ENCODE data around the gene DDX47. TPM values are rescaled to one million over a fixed set of nuclear protein-coding genes. Genes with fewer than 3 reads are reported as not detected.
"Not testable (repeated sequence)": the region's sequence is repeated elsewhere in the genome, so short reads cannot be mapped to it uniquely, and the experiment has no call there.

DDX47 gene
- polyA plus RNA-seq, 1 donor from 2014 or later = 69.0 TPM

- H3K4me1 Mint-ChIP-seq = no peaks in the 10 kb centered on the region
- H3K9me3 Mint-ChIP-seq = no peaks in the 10 kb centered on the region
- peaks cover 8% of the 10 kb centered on the region for H3K36me3 Mint-ChIP-seq
- no peaks in the 10 kb centered on the region for H3K27me3 Mint-ChIP-seq
- H3K4me3 Mint-ChIP-seq = no peak overlapping the region
- no peak overlapping the region for H3K27ac Mint-ChIP-seq
Observed at GRCh38 chr12:12864243-12864642, 51.1 kb downstream of the DDX47 start.

DNA sequence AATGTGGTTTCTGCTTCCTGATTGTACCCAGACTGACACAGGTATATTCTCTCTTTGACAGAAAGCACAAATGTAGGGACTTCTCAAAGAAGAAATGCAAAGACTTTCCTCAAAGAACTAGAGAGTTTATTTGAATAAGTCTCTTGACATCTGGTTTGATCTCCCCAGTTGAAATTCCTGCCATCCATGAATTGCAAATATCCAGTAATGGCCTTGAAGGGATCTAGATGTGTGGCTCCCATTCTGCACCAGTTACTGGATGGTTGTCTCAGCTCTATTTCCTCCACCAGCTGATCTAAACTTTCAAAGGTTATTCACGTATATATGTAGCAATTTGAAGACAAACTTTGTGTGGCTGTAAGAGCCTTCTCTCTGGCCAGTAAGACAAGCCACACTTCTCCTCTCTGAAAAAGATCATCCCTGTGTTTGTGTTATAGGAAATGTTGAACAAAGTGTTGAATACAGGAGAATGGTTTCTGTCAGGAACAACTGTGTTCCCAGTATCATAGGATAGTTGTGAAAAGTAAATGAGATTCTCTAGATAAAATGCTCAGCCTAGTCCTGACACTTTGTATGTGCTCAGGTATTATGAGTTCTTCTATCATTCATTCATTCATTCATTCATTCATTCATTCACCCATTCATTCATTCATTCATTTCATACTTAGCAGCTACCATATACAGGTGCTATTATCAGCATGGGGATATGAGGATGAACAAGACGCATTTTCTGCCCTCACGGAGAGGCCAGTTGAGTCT, 55.5 kb downstream of the DDX47 start:
- Mint-ChIP-seq H3K9me3 (no peaks in the 10 kb centered on the region), H3K4me3 (no peak overlapping the region), H3K27me3 (no peaks in the 10 kb centered on the region), H3K27ac (no peak overlapping the region), H3K4me1 (no peaks in the 10 kb centered on the region), H3K36me3 (no peaks in the 10 kb centered on the region)

DNA sequence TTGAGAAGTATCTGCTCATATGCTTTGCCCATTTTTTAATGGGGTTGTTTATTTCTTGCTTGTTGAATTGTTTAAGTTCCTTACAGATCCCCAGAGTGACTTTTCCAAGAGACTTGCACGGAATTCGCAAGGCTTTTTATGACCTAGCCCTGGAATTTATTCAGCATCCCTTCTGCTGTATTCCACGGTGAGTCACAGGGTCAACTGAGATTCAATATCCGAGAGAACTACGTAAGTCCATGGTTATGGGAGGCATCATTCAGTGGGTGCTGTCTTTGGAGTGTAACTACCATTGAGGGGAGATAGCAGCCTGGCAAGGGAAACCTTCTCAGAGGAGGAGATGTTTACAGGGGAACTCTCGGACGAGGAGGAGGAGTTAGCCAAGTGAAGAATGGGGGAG, 57.3 kb downstream of the DDX47 start:
- H3K4me1 Mint-ChIP-seq = no peaks in the 10 kb centered on the region

DNA sequence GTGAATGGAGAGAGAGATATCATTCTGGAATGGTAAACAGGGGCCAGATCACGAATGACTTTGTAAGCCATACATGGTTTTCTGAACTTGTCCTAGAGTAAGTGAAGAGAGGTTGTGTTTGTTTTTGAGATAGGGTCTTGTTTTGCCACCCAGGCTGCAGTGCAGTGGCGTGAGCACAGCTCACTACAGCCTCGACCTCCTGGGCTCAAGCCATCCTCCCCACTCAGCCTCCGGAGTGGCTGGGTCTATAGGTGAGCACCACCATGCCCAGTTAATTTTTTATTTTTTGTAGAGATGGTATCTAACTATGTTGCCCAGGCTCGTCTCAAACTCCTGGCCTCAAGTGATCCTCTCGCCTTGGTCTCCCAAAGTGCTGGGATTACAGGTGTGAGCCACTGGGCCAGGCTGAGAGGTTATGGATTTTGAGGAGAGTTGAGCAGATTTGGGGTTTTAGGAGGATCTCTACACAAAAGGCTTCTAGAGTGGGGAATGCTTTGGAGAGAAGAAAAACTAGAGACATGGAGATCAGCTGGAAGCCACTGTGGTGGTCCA, 58.5 kb downstream of the DDX47 start:
- Mint-ChIP-seq H3K36me3 (peaks cover 4% of the 10 kb centered on the region), H3K27ac (no peak overlapping the region), H3K27me3 (no peaks in the 10 kb centered on the region), H3K9me3 (no peaks in the 10 kb centered on the region), H3K4me3 (no peak overlapping the region), H3K4me1 (no peaks in the 10 kb centered on the region)

More for the DNA sequence above, 57.3 kb downstream of the DDX47 start:
- Mint-ChIP-seq H3K27ac (no peak overlapping the region), H3K4me3 (no peak overlapping the region), H3K36me3 (peaks cover 2% of the 10 kb centered on the region), H3K27me3 (no peaks in the 10 kb centered on the region), H3K9me3 (no peaks in the 10 kb centered on the region)

DNA sequence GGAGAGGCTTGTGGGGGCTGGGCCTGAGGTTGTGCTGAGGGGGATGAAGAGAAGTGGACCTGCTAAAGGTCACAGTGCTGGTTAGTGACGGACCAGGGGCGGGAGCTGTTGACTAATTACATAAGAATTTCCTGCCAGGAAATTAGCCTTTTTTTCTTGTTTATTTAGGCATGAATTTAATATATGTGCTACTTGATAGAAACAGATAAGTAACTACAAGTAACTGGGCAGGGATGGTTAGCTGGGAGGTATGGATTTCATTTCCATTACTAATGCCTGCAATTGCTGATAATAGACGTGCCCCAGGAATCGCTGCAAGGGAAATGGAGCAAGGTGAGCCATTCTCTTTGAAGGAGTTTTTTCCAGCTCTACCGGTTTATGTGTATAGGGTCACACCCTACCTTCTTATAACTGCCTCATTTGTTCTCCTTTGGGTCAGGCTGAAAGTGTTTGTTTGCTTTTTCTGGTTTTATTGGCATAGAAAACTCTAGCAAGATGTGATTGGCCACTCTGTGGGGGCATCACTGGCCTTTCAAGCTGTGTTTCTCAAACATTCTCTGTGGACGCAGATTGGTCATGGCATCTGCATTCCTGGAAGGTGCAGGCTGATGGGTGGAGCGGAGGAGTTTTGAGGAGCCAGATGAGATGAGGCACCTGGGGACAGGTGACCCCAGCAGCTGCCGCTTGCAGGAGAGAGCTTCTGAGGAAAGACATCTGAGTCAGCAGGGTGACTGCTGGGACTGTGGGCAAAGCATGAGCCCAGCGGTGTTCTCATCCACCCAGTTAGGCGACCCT, 59.2 kb downstream of the DDX47 start:
- H3K9me3 Mint-ChIP-seq = no peaks in the 10 kb centered on the region
- H3K4me1 Mint-ChIP-seq = no peaks in the 10 kb centered on the region
- H3K36me3 Mint-ChIP-seq = peaks cover 4% of the 10 kb centered on the region
- no peaks in the 10 kb centered on the region for H3K27me3 Mint-ChIP-seq
- no peak overlapping the region for H3K4me3 Mint-ChIP-seq
- no peak overlapping the region for H3K27ac Mint-ChIP-seq

GRCh38 chr12:12872934-12873275, 59.8 kb downstream of the DDX47 start:
- Mint-ChIP-seq H3K36me3 (peaks cover 4% of the 10 kb centered on the region), H3K27me3 (no peaks in the 10 kb centered on the region), H3K27ac (no peak overlapping the region), H3K4me1 (no peaks in the 10 kb centered on the region), H3K4me3 (no peak overlapping the region), H3K9me3 (no peaks in the 10 kb centered on the region)

DNA sequence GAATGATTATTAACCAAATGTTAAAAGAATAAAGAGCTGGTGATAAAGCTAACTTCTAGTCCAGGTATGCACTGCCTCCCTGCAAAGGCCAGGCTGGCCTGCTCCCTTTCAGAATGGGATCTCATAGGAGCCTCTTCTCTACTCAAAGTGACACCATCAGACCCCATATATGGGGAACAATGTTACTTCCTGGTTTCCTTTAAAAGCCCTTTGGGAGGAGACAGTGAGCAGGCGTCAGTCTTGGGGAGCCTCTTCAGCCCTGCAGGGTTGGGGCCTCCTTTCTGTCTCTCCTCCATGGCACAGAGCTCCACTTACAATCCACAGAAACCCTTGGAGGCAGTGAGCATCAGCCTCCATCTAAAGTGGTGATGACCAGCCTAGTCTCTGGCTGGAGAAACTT, 60.9 kb downstream of the DDX47 start:
- Mint-ChIP-seq H3K9me3 (no peaks in the 10 kb centered on the region), H3K4me3 (no peak overlapping the region), H3K36me3 (peaks cover 4% of the 10 kb centered on the region), H3K27me3 (no peaks in the 10 kb centered on the region), H3K27ac (no peak overlapping the region), H3K4me1 (no peaks in the 10 kb centered on the region)

- not testable (repeated sequence) for H3K9me3 Mint-ChIP-seq, H3K27me3 Mint-ChIP-seq, H3K4me1 Mint-ChIP-seq, H3K27ac Mint-ChIP-seq, H3K36me3 Mint-ChIP-seq, H3K4me3 Mint-ChIP-seq
Observed at GRCh38 chr12:12875301-12875700, 62.2 kb downstream of the DDX47 start.

DNA sequence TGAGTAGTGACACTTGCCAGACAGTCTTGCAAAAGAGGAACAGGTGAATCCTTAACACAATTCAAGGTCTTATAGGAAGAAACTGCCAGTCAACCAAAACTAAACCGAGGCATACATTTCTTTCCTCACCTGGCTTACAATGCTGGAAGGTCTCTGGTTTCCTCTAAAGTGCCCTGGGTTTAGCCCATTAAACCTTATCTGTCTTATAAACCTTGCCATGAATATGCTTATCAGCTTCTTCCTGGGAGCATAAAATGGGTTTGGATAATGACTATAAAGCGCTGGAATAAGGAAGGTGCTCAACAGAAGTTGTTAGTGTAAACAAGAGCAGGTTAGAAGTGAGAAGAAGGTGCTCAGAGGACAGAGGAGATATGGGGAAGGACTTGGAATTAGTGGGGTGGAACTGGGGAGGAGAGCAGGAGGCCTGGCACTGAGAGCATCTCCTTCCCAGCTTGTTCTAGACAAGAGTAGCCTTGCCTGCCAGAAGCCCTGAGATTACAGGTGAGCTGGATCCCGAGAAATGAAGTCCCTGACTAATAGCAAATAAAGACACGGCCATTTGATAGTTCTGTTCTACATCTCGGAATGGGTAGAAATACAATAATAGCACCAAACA, 64.1 kb downstream of the DDX47 start:
- no peak overlapping the region for H3K27ac Mint-ChIP-seq

GRCh38 chr12:12877781-12878455, 64.8 kb downstream of the DDX47 start:
- Mint-ChIP-seq H3K27ac (no peak overlapping the region), H3K4me3 (no peak overlapping the region), H3K36me3 (peaks cover 4% of the 10 kb centered on the region), H3K9me3 (no peaks in the 10 kb centered on the region), H3K27me3 (peaks cover 6% of the 10 kb centered on the region), H3K4me1 (no peaks in the 10 kb centered on the region)

More for the DNA sequence above, 64.1 kb downstream of the DDX47 start:
- no peaks in the 10 kb centered on the region for H3K9me3 Mint-ChIP-seq
- H3K27me3 Mint-ChIP-seq = peaks cover 1% of the 10 kb centered on the region
- H3K4me1 Mint-ChIP-seq = no peaks in the 10 kb centered on the region
- H3K36me3 Mint-ChIP-seq = peaks cover 4% of the 10 kb centered on the region
- H3K4me3 Mint-ChIP-seq = no peak overlapping the region

Other genes with a start within 250 kb of the DDX47 start
- 21.5 TPM for gene CREBL2, start 201.5 kb upstream of the DDX47 start, polyA plus RNA-seq
- 0.36 TPM for gene GPR19, start 117.2 kb upstream of the DDX47 start, polyA plus RNA-seq
- gene CDKN1B, start 96.0 kb upstream of the DDX47 start, polyA plus RNA-seq = 12.5 TPM
- 0.23 TPM for gene APOLD1, start 27.7 kb upstream of the DDX47 start, polyA plus RNA-seq
- gene GPRC5A, start 78.2 kb downstream of the DDX47 start, polyA plus RNA-seq = not detected
- gene GPRC5D, start 138.8 kb downstream of the DDX47 start, polyA plus RNA-seq = 1.4 TPM
- 12.9 TPM for gene HEBP1, start 186.9 kb downstream of the DDX47 start, polyA plus RNA-seq
- gene FAM234B, start 231.0 kb downstream of the DDX47 start, polyA plus RNA-seq = 2.7 TPM

Data from IgD-negative memory B cell (primary cell).